Activated CD4-positive, alpha-beta T cell treated with anti-CD3 and anti-CD28 coated beads, Interleukin-10, Interleukin-2, amounts not matched to agents 100 ng/mL and 50 ng/mL, durations not matched to agents 16 hours and 8 hours (primary cell): ENCODE measurements around the gene GALNT17.

ENCODE experiments used
- DNase-seq: peaks from one replicate; pipeline ENCODE4 v3.0.0-alpha.2; 2020

GALNT17 gene

DNA sequence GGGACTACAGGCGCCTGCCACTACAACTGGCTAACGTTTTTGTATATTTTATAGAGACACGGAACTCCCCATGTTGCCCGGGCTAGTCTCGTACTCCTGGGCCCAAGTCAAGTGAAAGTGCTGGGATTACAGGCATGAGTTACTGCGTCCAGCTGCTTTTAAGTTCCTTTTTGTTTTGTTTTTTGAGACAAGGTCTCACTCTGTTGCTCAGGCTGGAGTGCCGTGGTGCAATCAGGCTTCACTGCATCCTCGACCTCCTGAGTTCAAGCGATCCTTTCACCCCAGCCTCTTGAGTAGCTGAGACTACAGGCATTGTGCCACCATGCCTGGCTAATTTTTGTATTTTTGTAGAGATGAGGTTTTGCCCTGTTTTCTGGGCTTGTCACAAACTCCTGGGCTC, 155.0 kb downstream of the GALNT17 start:
- no peak for DNase-seq

DNA sequence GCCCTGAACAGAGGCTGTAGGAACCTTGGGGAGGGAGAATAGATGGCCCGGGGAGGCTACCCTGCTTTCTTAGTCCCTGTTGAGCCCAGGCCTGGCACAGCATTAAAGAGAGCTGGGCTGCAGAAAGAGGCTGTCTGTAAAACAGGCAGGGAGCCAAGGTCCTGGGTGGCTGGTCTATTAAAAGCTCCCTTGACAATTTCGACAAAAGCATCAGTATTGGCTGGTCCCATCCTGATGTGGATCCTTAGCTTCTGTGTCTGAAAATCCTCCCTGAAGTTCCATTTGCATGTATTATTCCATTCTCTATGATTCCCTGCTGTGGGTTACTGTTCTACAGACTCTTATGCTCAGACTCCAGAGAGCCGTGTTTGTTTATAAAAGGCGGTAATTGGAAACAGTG, 158.5 kb downstream of the GALNT17 start:
- DNase-seq, result no peak

DNA sequence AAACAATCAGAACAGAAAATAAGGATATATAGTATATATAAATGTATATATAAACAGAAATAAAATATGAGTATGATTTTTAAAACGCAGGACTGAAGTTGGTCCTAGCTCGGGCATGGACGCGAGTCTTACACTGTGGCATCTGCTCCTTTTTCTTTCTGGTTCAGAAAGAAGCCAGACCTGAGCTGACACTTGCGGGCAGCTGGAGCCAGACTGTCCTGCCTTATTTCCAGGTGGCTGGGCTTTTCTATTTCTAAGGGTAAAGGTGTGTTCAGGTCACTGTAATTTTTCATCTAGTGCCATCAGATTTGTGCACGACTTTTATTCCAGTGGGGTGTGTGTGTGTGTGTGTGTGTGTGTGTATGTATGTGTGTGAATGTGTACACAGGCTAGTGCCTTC, 166.4 kb downstream of the GALNT17 start:
- no peak for DNase-seq

DNA sequence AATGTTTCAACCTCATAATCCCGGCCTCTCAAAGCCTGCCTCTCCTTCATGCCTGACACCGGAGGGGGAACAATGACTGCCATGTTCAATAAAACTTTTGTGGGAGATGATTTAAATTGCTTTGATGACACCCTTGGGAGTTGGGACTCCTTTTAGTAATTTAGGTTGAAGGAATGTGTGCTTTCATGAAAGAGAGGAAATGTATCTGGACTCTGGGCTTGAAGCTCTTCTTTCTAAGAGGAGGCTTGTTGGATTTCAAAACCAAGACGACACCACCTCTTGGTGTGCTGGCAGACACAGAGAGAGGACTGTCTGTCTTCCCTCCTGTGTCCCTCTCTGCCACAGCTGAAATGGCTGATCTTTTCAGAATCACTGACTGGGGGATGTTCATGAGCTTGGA, 168.1 kb downstream of the GALNT17 start:
- DNase-seq, result no peak

DNA sequence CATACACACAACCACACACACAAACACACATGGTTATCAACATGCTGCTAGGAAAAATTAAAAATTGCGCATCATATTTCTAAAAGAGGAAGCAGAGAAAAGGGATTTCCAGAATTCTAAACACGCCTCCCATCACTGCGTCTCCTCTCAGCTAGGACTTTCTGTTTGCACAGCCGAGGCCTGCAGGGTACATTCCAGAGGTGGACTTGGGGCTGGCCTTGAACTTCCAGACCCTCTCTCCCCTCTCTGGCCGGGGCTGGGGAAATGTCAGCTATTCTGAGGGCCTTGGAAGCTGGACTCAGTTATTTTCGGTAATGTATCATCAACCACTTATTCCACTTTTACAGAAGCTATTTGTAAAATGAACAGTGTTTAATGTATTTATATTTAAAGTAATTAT, 168.7 kb downstream of the GALNT17 start:
- no peak for DNase-seq

DNA sequence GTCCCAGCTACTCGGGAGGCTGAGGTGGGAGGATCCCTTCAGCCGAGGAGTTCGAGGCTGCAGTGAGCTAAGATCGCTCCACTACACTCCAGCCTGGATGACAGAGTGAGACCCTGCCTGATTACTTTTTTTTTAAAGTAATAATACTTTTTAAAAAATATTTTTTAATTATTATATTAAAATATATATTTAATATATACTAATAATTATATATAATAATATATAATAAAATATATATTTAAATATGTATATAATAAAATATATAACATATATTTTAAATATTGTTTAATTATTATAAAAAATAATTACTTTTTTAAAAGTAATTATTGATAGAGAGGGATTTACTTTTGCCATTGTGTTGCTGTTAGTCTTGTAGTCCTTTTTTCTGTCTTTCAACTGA, 169.2 kb downstream of the GALNT17 start:
- no peak for DNase-seq

DNA sequence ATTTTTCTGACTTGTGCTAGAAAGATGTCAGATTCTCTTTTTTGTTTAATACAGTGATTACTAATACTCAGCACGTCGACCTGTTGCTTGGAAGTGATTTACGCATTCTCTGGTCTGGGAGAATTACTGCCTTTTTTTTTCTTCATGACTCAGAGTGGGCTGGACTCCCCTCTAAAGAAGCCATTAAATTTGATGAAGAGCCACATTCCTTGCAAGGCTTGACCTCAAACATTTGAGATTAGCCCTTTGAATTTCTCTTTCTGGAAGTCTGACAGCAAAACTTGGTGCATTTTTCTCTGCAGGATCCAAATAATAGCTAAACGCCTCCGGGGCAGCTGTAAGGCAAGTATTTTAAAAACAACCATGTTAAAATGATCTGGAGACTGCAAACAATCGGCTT, 171.6 kb downstream of the GALNT17 start:
- DNase-seq, result no peak

DNA sequence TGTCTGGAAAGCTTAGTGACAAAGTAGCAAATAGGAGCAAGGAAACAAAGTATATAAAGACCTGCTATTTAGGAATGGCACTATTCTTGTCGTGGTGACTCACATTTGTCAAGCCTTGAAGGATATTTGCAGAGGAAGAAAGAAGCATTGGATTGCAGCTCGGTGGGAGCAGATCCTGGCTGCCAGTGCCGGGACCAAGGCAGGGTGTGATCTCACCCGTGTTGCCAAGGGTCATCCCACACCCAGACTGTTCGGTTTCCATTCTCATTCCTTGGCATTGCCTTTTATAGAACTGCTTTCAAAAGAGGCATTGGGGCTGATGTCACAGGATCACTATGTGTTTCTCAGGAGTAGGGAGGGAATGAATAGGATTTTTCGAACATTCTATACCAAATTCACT, 176.2 kb downstream of the GALNT17 start:
- DNase-seq, result no peak

DNA sequence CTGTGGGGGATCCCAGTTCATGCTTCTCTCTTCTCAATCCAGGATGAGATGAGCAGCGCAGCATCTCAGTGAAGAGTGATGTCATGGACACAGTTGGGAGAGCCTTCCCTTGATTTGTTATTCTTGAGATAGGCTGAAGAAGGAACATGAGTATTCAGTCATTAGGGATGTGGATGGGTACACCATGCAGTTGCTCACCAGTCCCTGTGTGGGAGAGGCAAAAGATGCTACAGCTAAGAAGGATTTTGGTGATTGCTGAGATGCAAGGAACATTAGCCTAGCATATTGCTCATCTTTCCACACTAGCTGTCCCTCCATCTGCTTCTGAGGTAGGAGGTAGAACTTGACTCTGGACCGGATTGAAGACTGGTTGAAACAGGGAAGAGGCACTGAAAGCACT, 179.6 kb downstream of the GALNT17 start:
- no peak for DNase-seq

DNA sequence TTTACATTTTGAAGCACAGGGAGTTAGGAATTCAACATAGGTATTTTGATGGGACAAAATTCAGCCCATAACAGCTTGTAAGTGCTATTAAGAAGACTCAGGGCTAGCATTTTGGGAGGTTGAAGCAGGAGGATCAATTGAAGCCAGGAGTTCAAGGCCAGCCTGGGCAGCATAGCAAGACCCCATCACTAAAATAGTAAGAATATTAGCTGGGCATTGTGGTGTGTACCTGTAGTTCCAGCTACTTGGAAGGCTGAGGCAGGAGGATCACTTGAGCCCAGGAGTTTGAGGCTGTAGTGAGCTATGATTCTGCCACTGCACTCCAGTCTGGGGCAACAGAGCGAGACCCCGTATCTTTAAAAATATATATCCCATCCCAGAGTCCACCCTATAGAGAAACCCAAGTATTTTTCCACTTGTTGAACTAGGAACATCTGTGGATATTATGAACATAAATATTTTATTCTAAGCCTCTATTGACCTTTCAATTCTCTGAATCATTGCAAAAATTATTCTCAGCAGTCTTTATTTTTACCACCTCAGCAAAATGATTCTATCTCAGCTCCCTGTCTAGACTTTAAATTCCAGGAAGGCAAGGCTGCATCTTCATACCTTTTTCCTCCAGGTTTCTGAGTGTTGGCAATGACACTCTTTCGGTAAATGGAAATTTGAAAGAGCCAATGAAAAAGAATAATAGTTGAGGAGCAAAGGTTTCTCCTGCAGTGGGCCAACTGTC, 181.0 kb downstream of the GALNT17 start:
- no peak for DNase-seq

DNA sequence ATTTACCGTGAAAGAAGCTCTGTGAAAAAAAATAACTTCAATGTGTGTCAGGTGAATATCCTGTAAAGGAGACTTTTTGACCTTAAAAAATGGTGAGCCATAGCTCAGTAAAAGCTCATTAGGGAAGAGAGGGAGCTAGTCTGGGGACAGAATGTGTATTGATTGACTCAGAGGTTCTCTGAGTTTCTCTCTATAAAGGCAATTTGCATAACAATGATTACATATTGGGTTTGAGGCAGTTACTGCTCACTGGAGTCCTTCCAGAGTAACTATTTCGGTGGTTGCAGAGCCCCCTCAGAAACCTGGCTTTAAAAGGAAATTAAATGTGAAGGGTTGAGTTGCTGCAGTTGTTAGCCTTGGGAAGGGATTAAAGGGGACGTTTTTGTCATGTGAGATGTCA, 181.6 kb downstream of the GALNT17 start:
- no peak for DNase-seq

DNA sequence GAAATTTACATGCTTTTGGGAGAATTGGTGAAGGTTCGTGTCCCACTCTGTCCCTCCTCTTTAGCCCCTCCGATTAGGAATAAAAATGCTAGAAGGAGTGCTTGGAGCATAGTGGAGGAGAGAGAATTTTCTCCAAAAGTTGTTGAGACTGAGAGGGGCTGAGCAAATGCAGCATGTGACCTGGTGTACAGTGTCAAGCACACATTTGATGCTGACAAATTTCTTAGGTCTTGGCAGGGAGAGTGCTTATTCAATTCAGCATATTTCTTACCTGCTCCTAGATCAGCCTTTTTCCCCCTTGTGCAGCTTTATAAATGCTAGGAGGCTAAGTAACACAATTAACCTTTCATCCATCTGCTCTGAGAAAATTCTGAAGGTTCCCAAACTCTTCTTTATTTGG, 189.0 kb downstream of the GALNT17 start:
- no peak for DNase-seq

DNA sequence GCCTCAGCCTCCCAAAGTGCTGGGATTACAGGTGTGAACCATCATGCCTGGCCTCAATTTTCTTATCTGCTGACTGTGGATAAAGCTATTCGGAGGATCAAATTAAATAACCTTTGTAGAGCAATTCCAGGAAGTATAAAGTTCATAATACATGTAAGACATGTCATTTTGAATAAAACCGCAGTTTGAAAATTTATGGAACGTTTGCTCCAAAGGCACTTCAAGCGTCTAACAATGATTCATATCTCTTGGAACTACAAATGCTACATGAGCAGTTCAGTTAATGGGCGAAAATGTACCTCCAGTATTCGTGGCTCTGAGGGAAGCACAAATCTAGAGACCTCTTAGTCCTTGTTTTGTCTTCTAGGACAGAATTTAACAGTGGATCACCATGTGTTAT, 190.3 kb downstream of the GALNT17 start:
- no peak for DNase-seq

DNA sequence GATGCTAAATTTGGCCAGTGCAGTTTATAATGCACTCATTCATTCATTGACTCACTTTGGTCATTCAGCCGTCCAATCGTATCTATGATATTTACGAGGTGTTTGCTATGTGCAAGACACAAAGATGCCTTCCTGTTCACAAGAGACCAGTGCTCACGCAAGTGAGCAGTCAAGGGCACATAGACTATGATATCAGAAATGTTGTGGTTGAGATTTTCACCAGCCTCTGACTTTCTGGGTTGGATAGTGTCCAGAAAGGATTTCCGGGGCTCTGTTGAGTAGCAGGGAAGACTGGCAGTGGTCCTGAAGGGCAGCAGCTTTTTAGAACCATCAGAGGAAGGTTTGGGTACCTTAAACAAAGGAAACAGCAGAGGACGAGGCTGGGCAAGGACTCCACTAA, 191.8 kb downstream of the GALNT17 start:
- no peak for DNase-seq

DNA sequence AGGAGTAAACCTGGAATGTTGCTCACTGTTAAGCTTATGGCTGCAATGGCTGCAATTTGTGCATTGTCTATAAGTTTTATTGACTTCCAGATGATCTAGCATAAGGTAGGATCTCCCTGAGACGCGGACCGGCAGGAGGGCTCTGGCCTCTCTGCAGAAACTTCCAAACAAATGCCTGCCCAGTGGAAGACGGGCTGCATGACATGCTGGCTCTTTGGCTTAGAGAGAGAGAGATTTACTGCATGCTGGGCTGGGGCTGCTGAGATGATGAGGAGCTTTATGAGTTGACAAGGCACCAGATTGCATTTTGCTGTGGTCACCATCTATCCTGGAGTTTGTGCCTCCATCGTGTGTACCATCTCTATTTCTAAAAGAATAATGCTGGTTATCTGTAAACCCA, 193.2 kb downstream of the GALNT17 start:
- DNase-seq, result no peak

DNA sequence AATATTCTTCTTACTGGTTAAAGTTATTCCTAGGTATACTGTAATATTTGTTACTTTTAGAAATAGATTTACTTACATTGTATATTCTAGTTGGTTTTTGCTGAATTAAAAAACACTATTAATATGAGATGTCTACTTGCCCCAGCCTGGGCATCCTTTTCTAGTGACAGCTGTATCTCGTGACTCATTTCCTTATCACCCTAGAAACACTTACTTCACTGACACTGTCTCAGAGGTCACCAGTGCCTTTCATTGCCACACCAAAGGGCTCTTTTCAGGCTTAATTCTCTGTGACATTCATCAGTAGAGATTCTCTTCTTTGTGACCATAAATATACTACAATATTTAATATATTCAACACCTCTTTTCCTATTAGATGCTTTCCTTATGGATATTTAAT, 194.7 kb downstream of the GALNT17 start:
- no peak for DNase-seq

DNA sequence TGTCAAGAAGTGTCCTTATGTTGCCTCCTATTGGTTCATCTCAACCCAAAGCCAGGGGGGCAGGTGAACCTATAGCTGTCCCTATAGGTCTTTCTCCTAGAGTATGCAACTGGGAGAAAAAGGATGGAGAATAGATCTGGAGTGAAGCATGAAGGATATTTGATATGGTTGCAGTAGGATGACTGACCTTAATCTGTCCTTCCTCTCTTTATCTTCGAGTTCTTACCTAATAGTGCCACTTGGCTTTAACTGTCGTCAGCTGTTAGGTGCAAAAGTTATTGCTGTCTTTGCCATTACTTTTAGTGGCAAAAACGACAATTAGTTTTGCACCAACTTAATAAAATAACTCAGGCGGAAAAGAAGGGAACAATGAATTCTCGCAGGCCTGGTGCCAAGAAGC, 196.0 kb downstream of the GALNT17 start:
- no peak for DNase-seq

DNA sequence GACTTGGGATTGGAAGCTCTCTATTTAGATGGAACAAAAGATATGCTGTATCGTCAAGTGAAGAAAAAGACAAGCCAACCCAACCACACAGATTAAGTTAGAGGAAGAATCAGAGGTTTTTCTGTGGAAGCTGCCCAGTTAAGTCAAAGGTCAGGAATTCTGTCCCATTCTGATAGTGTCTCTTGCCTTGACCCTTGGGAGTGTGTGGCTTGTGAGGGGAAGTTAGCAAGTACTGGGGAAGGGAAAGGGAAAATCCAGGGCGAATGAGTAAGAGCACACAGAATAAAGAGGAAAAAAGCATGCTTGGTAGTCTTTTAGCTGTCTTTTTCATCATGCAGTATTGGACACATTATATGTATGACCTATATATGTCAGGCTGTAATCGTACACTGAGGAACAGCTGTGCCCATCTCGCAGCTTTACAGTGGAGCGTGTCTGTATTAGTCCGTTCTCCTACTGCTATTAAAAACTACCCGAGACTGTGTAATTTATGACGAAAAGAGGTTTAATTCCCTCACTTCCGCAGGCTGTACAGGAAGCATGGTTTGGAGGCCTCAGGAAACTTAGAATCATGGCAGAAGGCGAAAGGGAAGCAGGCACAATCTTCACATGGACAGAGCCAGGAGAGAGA, 197.2 kb downstream of the GALNT17 start:
- no peak for DNase-seq

DNA sequence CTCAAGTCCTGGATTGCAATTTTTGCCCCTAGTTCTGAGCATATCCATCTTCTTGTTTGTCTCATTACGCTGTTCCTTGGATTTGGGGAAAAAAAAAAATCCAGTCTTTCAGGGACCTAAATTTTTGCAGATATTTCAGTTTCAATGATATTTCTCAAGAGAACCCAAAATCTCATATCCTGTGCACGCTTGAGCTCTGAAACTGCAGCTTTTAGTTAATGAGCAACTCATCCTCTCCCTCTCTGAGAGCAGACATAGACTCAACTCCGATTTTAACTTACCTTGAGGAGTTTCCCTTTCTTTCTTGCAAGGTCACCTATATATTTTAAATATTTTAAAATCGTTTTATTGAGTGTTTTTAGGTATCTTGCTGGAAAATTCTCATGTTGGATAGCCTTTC, 200.3 kb downstream of the GALNT17 start:
- no peak for DNase-seq

DNA sequence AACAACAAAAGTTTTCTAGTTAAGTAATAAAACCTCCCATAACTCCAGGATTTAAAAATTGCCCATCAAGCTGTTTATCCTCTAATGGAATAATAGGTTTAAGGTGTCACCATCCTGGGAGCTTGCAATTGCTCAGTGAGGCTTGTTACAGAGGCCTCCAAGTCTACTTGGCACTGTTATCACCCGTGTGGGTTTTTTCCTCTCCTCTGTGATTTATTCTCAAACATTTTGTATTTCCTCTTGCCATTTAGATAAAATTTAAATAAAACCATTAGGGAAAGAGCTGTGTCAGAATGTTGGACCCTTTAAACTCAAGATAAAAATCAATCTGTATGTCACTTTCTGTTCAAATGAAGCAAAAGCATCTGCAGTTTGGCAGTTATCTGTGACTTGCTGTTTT, 202.6 kb downstream of the GALNT17 start:
- DNase-seq, result no peak

DNA sequence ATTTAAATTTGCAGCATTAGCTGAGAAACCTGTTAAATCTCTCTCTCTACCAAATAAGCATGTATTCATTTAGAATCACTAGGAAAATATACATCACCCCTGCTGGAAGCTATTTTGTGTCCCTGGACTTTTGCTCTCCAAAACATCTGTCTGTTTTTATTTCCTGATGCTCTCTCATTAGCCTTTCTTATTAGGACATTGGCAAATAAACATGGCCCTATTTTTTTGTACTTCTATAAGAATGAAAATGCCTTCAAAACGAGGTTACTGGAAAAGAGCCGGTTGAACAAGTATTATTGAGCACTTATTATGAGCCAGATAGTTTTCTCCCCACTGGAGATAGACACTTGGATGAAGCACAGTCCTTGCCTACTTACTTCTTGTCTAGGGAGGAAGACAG, 206.9 kb downstream of the GALNT17 start:
- no peak for DNase-seq

DNA sequence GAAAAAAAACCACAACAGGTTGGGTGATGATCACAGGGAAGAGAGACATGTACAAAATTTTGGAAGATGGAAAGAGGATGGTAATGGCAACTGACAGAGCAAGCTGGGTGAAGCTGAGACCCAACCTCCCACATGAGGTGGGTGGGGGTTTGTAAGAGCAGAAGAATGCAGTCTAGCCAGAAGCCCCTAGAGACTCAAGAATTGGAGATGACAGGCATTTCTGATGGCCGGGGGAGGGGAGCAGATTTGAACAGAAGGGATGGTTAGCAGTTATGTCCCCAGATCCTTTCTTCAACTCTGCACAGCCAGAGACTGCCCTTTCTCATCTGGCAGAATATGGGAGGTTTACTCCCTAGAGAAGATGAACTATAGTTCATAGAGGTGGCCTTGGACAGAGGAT, 208.0 kb downstream of the GALNT17 start:
- DNase-seq, result no peak

DNA sequence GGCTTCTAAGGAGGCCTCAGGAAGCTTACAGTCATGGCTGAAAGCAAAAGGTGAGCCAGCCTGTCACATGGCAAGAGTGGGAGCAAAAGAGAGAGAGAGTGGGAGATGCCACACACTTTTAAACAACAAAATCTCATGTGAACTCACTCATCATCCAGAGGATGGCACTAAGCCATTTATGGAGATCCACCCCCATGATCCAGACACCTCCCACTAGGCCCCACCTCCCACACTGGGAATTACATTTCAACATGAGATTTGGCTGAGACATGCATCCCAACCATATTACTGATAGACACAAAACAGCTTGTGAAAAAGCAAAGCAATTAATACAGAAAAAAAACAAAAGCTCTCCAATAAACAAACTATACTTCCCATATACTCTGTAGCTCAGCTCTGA, 210.3 kb downstream of the GALNT17 start:
- no peak for DNase-seq

DNA sequence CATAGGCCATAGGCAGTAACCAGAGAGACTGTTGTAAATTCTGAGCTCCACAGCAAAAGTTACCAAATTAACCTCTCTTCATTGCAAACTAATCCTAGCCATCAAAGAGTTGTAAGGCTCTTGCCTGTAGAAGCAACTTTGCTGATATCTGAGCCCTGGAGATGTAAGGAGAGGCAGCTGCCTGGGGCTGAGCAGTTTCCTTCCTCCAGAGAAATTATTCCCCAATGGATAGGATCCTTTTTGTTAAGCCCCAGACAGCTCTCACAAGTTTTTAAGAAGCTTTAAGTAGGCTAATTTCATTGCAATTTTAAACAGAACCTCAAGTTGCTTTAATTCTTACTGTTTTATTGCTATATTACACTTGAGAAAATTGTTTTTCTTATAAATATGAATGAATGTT, 211.1 kb downstream of the GALNT17 start:
- DNase-seq, result no peak

DNA sequence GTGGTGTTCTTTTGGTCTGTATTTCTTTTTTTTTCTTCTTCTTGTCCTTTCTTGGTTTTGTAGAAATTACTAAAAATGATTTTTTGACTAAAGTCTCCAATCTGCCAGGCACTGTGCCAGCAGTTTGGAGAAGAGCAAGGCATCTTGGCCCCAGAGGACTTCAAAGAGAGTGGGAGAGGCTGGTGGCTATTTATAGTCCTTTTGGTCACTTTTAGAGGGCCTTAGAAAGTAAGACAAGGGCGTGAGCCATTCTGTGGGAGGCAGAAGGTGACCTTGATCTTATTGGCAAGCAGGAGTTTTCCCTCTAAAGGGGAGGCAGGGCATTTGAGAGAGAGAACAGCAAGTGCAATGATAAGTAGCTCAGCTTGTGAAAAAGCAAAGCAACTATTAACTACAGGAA, 211.9 kb downstream of the GALNT17 start:
- DNase-seq, result no peak
